Liver (tissue), 3 donors: ENCODE data around the gene KRTAP5-10.

ENCODE experiments used
- ATF3 ChIP-seq: IDR thresholded peaks from 2 replicates; pipeline ENCODE4 v1.6.1; 2016; ENCODE audit warnings: antibody characterized with exemption
- CTCF ChIP-seq: fragments of 150-350 bp; IDR thresholded peaks from 2 replicates; pipeline ENCODE4 v1.5.1; 2017; ENCODE audit warnings: improper control_type of control experiment, low read depth, low read length; ENCODE audit not compliant: missing input control
- FOXA1 ChIP-seq: IDR thresholded peaks from 2 replicates; pipeline ENCODE4 v1.6.1; 2016; ENCODE audit warnings: antibody characterized with exemption
- HNF4A ChIP-seq, 2 donors: conservative IDR thresholded peaks; 2 replicates each; pipeline ENCODE4 v1.6.1; 2016; ENCODE audit warnings: antibody characterized with exemption in 2 of 2, mild to moderate bottlenecking in 2 of 2
- MAX ChIP-seq: IDR thresholded peaks from 2 replicates; pipeline ENCODE4 v1.6.1; 2016; ENCODE audit warnings: antibody characterized with exemption
- NR2F2 ChIP-seq: IDR thresholded peaks from 2 replicates; pipeline ENCODE4 v1.6.1; 2016; ENCODE audit warnings: antibody characterized with exemption
- RAD21 ChIP-seq, 2 donors: IDR thresholded peaks; 2 replicates each; pipeline ENCODE4 v1.6.1; 2016; ENCODE audit warnings: antibody characterized with exemption in 2 of 2, mild to moderate bottlenecking in 2 of 2
- REST ChIP-seq: IDR thresholded peaks from 2 replicates; pipeline ENCODE4 v1.6.1; 2016; ENCODE audit warnings: antibody characterized with exemption, mild to moderate bottlenecking
- SP1 ChIP-seq: IDR thresholded peaks from 2 replicates; pipeline ENCODE4 v1.6.1; 2018; ENCODE audit warnings: antibody characterized with exemption, mild to moderate bottlenecking
- TAF1 ChIP-seq: conservative IDR thresholded peaks from 2 replicates; pipeline ENCODE4 v1.6.1; 2016; ENCODE audit warnings: antibody characterized with exemption, mild to moderate bottlenecking
- YY1 ChIP-seq: IDR thresholded peaks from 2 replicates; pipeline ENCODE4 v1.6.1; 2016; ENCODE audit warnings: antibody characterized with exemption, mild to moderate bottlenecking
- donor health status: healthy.
- donor health status: healthy.

GRCh38 chr11:71539017-71539416, 26.3 kb upstream of the KRTAP5-10 start:
- TF ChIP-seq CTCF (no peak), TAF1 (no peak), YY1 (no peak), ATF3 (no peak), NR2F2 (no peak), HNF4A (conservative IDR thresholded peaks at IDR 0.05) (no peak), MAX (no peak), REST (no peak), RAD21 (IDR thresholded peaks at IDR 0.05) (no peak), FOXA1 (no peak), SP1 (no peak)
